Measurements from ENCODE around the gene MXD3. TPM values are rescaled to one million over a fixed set of nuclear protein-coding genes. Genes with fewer than 3 reads are reported as not detected.
A peak's percentile ranks its signal among the peaks of the same experiment; 100 is the strongest.

MXD3 gene
- total and polyA plus RNA-seq, 2 donors (not counting 1 experiment from before 2014, with no cell fraction given), result 11.5 to 14.8 TPM

DNA sequence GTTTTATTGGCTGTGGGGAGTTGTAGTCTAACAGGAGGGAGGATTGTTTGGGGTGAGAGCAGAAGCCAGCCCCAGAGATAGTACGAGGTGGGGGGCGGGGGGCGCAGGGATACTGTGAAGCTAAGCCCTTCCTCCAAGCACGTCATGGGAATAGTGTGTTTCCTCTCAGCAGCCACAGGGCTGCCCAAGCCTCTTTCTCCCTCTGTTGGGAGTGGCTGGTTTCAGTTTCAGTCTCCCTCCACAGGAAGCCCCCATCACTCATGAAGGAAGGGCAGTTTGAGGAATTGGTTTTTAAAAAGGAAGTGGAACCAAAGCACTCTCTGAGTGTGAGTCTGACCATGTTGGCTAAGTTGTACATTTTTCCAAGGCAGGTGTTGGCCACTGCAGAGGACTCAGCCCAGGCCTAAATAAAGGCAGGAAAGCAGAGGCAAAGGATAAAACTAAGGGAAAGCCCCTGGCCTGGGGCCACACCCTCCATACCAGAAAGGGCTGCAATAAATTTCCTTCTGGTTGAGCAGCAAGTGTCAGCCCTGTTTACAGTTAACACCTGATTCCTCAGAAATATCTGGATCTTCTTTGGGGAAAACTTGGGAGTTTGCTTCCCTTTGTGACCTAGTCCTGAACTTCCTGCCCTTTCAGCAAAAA is 11.3 kb downstream of the MXD3 start:
- Mint-ChIP-seq H3K27ac (peak overlapping the region; percentile 93), H3K27me3 (no peaks in the 10 kb centered on the region), H3K4me3 (peak overlapping the region; percentile 95), H3K4me1 (peaks cover 85% of the 10 kb centered on the region), H3K9me3 (ENCODE audit: insufficient read depth) (no peaks in the 10 kb centered on the region)
- Histone ChIP-seq H3K36me3 (replicated peaks in 1 of 2; ENCODE audit: control extremely low read depth in 1 of 2, control insufficient read depth in 1 of 2, extremely low read depth in 1 of 2, insufficient read depth in 2 of 2, low read length in 1 of 2) (peaks cover 2 to 21% of the 10 kb centered on the region in 2 experiments), H3K27ac (ENCODE audit: low read length in 2 of 2) (peak overlapping the region; percentile 79 to 81), H3K27me3 (replicated peaks in 1 of 4; ENCODE audit: control extremely low read depth in 1 of 4, control insufficient read depth in 3 of 4, insufficient read depth in 4 of 4, low read length in 3 of 4) (no peaks in the 10 kb centered on the region), H3K4me2 (replicated peaks; ENCODE audit: low read depth, low read length, poor library complexity, severe bottlenecking) (peak overlapping the region; percentile 87), H4K20me1 (ENCODE audit: control insufficient read depth, insufficient read depth, low read length, poor library complexity, severe bottlenecking) (peaks cover 16% of the 10 kb centered on the region), H3K4me1 (ENCODE audit: control insufficient read depth in 2 of 2, insufficient read depth in 2 of 2, low read length in 2 of 2) (peaks cover 69 to 87% of the 10 kb centered on the region in 2 donors), H3K4me3 (ENCODE audit: control extremely low read depth in 1 of 5, extremely low read depth in 1 of 5, insufficient read depth in 1 of 5, low read depth in 2 of 5, low read length in 4 of 5) (peak overlapping the region in 3 of 5 experiments; percentile 7 to 54 (median 18)), H2AFZ (ENCODE audit: insufficient read depth, low read depth, low read length, poor library complexity, severe bottlenecking) (peak overlapping the region; percentile 6), H3K9me3 (ENCODE audit: control extremely low read depth in 1 of 3, control insufficient read depth in 2 of 3, insufficient read depth in 1 of 3, low read length in 2 of 3) (no peaks in the 10 kb centered on the region), H3K9ac (ENCODE audit: low read length) (peak overlapping the region; percentile 38), H3K79me2 (ENCODE audit: control insufficient read depth, insufficient read depth, low read length) (peaks cover 41% of the 10 kb centered on the region)
- intact Hi-C loops (cut with micrococcal nuclease), result loop anchor here (1.0 to 5.0 kb wide), 6 partner anchors 12 to 302 kb away; partner anchors contain the start of genes B4GALT7, DOK3, LMAN2 and NSD1
- ChIA-PET CTCF (interaction anchor here (1.1 to 3.8 kb wide), 5 partner anchors 9 to 103 kb away, joined by 3 to 26 read pairs (median 4); no protein-coding TSS in a partner anchor), POLR2A (interaction anchor here (0.6 to 0.7 kb wide), 2 partner anchors 9 to 16 kb away, joined by 3 to 8 read pairs; no protein-coding TSS in a partner anchor)
- peak; percentile 71 for ATAC-seq (ENCODE audit: low read depth)
- no peak for TF ChIP-seq EZH2 (IDR thresholded peaks at IDR 0.05; ENCODE audit: borderline replicate concordance, insufficient read depth, low read depth, low read length, poor library complexity, severe bottlenecking)
- TF ChIP-seq, protein P1, sequence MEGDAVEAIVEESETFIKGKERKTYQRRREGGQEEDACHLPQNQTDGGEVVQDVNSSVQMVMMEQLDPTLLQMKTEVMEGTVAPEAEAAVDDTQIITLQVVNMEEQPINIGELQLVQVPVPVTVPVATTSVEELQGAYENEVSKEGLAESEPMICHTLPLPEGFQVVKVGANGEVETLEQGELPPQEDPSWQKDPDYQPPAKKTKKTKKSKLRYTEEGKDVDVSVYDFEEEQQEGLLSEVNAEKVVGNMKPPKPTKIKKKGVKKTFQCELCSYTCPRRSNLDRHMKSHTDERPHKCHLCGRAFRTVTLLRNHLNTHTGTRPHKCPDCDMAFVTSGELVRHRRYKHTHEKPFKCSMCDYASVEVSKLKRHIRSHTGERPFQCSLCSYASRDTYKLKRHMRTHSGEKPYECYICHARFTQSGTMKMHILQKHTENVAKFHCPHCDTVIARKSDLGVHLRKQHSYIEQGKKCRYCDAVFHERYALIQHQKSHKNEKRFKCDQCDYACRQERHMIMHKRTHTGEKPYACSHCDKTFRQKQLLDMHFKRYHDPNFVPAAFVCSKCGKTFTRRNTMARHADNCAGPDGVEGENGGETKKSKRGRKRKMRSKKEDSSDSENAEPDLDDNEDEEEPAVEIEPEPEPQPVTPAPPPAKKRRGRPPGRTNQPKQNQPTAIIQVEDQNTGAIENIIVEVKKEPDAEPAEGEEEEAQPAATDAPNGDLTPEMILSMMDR (IDR thresholded peaks at IDR 0.05), result no peak
- whole genome bisulfite sequencing (ENCODE audit: insufficient coverage), result 0% methylated on average over 3 of the region's 4 CpGs
- peak; percentile 91 for DNase-seq

DNA sequence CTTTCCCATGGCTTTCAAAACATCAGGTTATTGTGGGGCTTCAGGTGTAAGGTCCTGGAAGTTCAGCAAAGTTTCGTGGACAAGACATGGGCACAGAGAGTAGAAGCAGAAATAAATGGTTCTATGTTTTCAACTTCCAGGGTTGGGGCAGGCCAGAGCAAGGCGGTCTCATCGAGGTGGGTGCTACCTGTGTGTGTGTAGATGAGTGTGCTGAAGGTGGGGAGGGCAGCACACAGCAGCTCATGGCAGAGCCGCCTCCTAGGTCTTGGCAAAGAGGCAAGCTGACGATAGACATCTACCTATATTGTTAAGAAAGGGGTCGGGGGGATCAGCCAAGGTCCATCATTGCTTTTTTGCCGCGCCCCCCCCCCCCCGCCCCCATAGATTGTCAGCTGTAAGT is 12.0 kb downstream of the MXD3 start:
- CTCF ChIA-PET, result interaction anchor here (0.6 to 3.8 kb wide), 5 partner anchors 10 to 245 kb away, joined by 3 to 26 read pairs (median 4); no protein-coding TSS in a partner anchor
- POLR2A ChIA-PET, result interaction anchor here (0.7 kb wide), 1 partner anchor 17 kb away, joined by 8 read pairs; no protein-coding TSS in a partner anchor
- peak overlapping the region; percentile 93 for H3K27ac Mint-ChIP-seq
- no peaks in the 10 kb centered on the region for H3K27me3 ChIP-seq (replicated peaks in 1 of 4; ENCODE audit: control extremely low read depth in 1 of 4, control insufficient read depth in 3 of 4, insufficient read depth in 4 of 4, low read length in 3 of 4)
- peaks cover 65 to 85% of the 10 kb centered on the region in 2 donors for H3K4me1 ChIP-seq (ENCODE audit: control insufficient read depth in 2 of 2, insufficient read depth in 2 of 2, low read length in 2 of 2)
- peak overlapping the region; percentile 10 for H3K4me3 Mint-ChIP-seq
- DNase-seq (peak; percentile 32), ATAC-seq (ENCODE audit: low read depth) (no peak)
- no peaks in the 10 kb centered on the region for H3K27me3 Mint-ChIP-seq
- no peaks in the 10 kb centered on the region for H3K9me3 ChIP-seq (ENCODE audit: control extremely low read depth in 1 of 3, control insufficient read depth in 2 of 3, insufficient read depth in 1 of 3, low read length in 2 of 3)
- peaks cover 35% of the 10 kb centered on the region for H3K79me2 ChIP-seq (ENCODE audit: control insufficient read depth, insufficient read depth, low read length)
- intact Hi-C loops (cut with micrococcal nuclease), result loop anchor here (1.0 to 5.0 kb wide), 6 partner anchors 13 to 303 kb away; partner anchors contain the start of genes B4GALT7, DOK3, LMAN2 and NSD1
- H3K9ac ChIP-seq (ENCODE audit: low read length), result no peak overlapping the region
- WGBS (ENCODE audit: insufficient coverage), result 81% methylated on average over 5 of the region's 9 CpGs
- H3K27ac ChIP-seq (ENCODE audit: low read length in 2 of 2), result peak overlapping the region; percentile 79 to 81
- peaks cover 7 to 23% of the 10 kb centered on the region in 2 experiments for H3K36me3 ChIP-seq (replicated peaks in 1 of 2; ENCODE audit: control extremely low read depth in 1 of 2, control insufficient read depth in 1 of 2, extremely low read depth in 1 of 2, insufficient read depth in 2 of 2, low read length in 1 of 2)
- no peak for TF ChIP-seq EZH2 (IDR thresholded peaks at IDR 0.05; ENCODE audit: borderline replicate concordance, insufficient read depth, low read depth, low read length, poor library complexity, severe bottlenecking)
- TF ChIP-seq, protein P1 (IDR thresholded peaks at IDR 0.05), result no peak
- H4K20me1 ChIP-seq (ENCODE audit: control insufficient read depth, insufficient read depth, low read length, poor library complexity, severe bottlenecking), result peaks cover 9% of the 10 kb centered on the region
- peaks cover 82% of the 10 kb centered on the region for H3K4me1 Mint-ChIP-seq
- H2AFZ ChIP-seq (ENCODE audit: insufficient read depth, low read depth, low read length, poor library complexity, severe bottlenecking), result no peak overlapping the region
- H3K4me3 ChIP-seq (ENCODE audit: control extremely low read depth in 1 of 5, extremely low read depth in 1 of 5, insufficient read depth in 1 of 5, low read depth in 2 of 5, low read length in 4 of 5), result no peak overlapping the region
- H3K4me2 ChIP-seq (replicated peaks; ENCODE audit: low read depth, low read length, poor library complexity, severe bottlenecking), result peak overlapping the region; percentile 87
- no peaks in the 10 kb centered on the region for H3K9me3 Mint-ChIP-seq (ENCODE audit: insufficient read depth)

Data from B cell (primary cell).